Left renal cortex interstitium (tissue), 4 donors: ENCODE measurements around the gene ARGLU1. TPM values are rescaled to one million over a fixed set of nuclear protein-coding genes. Genes with fewer than 3 reads are reported as not detected.

Experiments
- DNase-seq, 4 donors: peaks; one replicate each; pipeline ENCODE4 v3.0.0-alpha.2; 2013; ENCODE audit warnings: low read depth in 4 of 4, low spot score in 2 of 4, missing footprints in 1 of 4
- polyA plus RNA-seq, 4 donors: library from polyadenylated mRNA; unstranded; fragments of 120-200 nt; gene quantifications; one replicate each; pipeline ENCODE4 v1.2.1, GENCODE V29; 2013; ENCODE audit not compliant: insufficient read length in 4 of 4

The ARGLU1 gene
- polyA plus RNA-seq, 4 donors: 265 to 465 (median 351) TPM

DNA sequence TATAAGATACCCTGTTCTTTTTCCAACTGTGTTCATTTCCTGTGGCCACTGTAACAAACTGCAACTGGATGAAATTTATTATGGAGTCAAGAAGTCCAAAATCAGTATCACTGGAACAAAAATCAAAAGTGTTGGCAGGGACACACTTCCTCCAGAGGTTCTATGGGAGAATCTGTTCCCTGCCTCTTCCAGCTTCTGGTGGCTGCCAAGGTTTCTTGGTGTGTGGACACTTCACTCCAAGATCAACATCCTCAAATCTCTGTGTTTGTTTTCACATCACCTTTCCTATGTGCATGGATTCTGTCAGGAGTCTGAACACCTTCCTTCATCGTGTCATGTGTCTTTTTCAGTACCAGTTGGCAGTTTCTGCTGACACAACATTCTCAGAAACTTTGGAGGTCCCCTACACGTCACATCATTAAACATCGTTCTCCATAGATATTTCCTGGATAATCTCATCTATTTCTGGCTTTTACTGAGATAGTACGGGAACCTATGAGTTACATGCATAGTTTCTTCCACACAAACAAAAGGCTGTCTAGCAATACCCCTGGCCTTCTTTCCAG is 17.3 kb downstream of the ARGLU1 start:
- DNase-seq: no peak

DNA sequence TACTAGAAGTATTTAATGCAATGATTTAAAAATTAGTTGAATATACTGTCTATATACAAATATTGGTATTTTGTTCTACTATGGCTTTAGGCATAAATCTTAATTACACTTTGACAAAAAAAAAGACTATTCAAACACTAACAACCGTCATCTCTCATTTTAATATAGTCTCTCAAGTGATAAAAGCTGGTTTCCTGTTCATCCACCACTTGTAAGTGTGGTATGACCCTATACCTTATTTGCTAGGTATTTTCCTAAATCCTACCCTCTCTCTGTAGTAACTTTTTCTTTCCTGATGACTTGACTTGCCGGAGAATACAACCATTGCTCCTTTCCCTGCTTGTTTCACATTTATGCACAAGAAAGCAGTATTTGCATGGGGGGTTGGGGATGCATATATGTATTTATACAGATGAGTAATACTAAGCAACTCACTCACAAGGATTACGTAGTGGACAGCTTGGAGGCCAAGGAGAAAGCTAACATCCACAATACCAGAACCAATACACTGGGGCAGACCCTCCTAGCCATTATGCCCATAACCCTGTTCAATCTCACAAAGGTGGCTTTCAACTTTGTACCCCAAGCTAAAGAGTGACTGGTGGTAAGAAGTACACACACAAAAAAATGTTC is 19.8 kb downstream of the ARGLU1 start:
- no peak for DNase-seq

DNA sequence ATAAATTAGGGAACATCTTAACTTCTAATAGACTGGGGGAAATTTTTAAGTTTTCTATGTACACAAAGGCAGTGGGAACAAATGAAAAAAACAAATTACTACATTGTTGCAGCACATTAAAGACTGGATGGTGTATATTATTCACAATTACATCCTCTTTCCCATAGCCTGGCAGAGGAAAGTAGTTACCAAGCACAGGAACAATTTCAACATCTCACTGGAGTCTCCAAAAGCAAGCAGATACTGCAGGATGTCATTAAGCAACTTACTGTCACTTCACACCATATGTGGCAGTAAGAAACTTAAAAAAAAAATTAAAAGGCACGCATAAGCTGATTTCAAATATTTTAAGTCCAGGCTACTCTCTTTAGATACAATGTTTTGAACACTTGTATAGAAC is 26.1 kb downstream of the ARGLU1 start:
- DNase-seq: no peak

DNA sequence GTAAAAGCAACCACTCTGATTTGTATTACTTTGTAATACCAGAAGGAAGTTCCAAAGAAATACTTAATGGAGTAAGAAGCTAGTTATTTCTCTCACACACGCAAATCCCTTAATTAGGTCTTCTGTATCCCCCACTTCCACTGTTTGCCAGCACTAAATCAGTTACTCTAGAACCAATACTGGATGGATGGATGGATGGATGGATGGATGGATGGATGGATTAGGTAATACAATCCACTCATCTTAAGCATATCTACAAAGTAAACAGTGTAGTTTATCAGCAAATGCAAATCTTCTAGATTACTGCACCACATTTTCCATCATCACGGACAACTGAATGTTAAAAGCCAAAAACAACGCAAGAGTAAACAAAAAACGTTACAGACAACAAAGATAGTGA is 27.3 kb downstream of the ARGLU1 start:
- no peak for DNase-seq

DNA sequence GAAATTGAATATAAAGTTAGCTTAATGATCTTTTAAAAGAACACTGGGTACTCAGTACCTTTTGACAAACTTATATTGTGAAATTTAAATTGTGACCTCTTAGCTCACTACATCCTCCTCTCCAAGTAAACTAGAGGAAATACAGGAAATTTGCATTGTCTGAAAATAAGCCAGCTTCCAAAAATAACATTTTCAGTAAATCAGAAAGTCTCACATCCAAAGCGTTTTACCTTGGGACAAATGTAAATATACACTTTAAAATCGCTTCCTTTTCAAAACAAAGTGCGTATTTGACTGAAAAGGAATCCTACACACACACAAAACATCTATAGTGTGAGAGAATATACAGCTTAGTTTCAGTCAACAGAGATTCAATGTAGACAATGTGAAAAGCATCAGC is 30.4 kb downstream of the ARGLU1 start:
- DNase-seq: no peak

DNA sequence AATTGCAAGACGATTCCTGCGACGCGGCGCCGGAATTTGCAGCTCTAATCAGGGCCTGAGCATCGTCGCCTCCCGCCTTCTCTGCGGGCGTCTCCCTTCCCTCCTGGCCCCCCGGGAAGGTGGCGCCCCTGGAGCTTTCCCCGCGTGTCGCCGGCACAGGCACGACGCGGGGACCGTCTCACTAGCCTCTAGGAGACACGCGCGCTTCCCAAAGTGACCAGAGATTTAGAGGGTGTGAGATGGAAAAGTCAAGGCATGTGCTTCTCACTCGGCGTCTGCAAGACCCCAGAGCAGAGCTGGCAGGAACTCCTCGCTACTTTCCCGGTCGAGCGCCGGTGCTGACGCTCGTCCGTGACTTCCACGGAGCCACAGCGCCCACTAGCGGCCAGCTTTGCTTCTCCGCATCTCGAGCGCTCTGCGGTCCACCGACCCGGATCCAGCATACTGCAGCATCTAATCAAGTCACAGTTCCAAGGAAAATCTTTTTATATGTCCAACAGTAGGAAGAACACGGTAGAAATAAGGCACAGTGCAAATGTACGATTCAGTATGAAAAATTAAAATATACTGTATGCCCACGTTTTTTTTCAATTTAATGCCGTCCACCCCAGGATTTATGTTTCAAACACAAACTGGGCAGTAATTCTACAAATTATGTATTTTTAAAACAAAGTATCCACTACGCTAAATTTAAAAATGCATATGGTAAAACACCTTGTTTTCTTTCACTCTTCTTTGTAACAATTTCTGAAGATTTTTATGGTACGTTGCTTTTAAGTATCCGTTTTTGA is 31.5 kb downstream of the ARGLU1 start:
- DNase-seq: peak in 3 of 4 donors; percentile 83 to 91 (median 89)

DNA sequence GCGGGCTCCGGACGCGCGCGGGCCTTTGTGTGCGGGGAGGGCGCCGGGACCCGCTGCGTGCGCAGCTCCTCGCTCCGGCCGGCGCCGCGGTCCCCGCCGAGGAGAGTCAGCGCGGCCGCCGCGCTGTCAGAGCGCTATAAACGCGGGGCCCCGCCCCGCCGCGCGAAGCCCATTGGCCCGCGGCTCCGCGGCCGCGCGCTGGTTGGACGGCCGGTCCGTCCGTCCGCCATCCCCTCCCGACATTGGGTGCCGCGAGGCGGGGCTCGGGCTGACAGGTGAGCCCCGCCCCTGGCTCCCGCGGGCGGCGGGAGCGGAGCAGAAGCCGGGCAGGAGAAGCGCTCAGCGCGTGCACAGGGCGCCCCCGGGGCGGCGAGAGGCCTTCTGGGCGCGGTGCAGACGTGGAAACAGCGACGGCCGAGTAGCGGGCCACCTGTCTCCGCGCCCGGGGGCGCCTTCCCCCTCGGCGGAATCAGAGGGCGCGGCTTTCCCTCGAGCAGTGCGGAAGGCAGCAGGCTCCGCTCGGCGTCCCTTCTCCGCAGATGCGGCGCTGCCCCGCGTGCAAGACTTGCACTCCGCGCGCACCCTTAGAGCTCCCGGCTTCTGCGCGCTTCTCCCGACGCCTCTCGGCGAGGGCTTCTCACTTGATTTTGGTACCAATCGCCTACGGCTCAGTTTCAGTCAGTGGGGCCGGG is 32.2 kb downstream of the ARGLU1 start, which contains the start of gene EFNB2:
EFNB2 (minus strand) TSS at position 111 of the 692 bp plus-strand sequence. CDS start 698 bp downstream, outside the sequence.
- peak in 3 of 4 donors; percentile 82 to 92 (median 82) for DNase-seq

DNA sequence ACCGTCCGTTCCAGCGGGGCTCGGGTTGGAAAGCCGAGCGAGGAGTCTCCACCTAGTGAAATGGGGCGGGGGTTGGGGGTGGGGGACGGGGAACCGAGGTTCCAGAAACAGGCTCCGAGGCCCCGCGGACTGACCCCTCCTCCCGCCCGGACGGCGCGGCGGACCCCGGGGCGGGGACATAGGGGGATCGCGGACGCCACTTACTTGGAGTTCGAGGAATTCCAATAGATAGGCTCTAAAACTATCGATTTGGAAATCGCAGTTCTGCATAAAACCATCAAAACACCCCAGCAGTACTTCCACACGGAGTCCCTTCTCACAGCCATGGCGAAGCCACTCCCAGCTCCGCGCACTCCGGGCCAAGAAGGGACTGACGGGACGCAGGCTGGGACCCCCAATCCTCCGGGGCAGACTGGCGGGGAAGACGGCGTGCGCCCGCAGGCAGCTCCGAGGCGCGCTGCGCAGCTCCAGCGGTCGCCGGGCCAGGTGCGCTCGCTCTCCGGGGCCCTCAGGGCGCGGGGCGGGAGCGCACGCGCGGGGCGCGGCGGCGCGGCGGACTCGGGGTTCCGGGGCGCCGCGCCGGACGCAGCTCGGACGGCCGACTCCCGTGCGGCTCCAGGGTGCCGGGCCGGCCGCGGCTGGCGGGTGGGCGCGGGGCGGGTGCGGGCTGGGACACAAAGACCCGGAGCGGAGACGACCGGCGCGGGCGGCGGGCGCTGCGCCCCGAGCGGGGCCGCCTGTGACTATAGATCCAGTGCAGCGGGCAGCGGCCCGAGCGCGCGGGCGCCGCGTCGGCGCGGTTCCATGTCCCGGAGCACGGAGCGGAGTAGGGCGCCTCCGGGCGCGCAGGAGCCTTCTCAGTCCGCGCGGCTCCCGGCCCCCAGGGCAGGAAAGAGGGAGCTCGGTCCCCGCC is 33.0 kb downstream of the ARGLU1 start:
- DNase-seq: no peak

DNA sequence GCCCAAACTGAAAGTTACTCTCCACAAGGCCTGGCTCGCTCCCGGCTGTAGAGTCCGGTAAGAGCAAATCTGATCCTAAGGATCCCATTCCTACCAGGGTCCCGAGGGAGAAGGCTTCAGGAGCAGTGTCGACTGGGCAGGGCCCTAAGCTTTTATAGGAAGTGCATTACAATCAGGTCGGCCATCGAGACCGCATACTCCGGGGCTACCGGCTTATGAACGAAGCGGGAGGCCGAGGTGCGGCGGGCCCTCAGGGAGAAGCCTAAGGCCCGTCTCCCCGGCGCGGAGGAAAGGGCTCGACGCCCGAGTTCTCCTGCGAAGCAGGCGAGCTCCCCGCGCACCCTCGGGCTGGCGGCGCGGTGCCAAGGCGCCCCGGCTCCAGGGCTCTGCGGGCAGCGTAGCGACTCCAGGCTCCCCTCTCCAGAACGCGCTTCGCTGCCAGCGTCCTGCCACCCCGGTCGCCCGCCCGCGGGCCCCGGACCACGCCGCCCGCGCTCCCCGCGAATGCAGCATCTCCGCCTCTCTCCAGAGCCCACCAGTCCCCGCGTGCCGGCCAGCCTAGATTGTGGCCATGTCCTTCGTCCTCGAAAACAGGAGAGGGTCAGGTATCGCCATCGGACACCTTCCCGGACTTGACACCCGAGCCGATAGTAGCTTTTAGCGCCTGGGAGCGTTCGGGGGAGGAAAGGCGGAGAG is 33.8 kb downstream of the ARGLU1 start:
- no peak for DNase-seq

DNA sequence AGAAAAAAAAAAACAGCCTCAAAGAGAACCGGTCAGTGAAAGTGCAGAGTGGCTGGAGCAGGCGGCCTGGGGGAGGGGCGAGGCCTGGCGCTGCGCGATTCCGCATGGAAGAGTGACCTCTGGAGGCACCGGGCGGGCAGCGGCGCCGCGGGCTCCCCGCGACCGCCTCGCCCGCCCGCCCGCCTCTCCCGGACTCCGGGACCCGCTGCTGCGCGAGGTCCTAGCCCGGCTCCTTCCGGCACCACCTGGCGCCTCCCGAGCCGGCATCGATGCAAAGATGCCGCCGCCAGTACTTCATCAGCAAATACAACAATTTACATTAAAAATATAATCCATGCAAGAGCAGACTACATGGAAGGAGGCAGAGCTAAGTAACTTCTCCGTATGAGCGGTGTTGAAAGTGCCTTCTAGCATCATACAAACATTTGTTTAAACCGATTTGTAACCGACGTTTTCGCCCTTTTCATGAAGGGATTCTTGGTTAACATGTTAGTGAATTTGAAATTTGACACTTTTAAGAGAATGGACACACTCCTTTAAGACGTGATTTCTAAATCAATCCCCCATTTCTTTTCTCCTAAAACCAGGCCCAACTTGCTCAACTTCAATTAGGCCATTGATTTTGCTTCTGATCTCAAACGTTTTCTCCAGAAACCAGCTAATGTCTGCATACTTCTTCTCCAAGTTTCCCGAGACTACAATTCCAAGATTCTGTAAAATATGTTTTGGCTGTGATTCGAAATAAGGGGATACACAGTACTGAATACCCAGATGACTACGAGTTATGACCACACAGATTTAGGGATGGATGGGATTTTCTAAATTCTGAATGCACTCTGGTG is 34.6 kb downstream of the ARGLU1 start:
- peak in 2 of 4 donors; percentile 62 to 78 for DNase-seq

DNA sequence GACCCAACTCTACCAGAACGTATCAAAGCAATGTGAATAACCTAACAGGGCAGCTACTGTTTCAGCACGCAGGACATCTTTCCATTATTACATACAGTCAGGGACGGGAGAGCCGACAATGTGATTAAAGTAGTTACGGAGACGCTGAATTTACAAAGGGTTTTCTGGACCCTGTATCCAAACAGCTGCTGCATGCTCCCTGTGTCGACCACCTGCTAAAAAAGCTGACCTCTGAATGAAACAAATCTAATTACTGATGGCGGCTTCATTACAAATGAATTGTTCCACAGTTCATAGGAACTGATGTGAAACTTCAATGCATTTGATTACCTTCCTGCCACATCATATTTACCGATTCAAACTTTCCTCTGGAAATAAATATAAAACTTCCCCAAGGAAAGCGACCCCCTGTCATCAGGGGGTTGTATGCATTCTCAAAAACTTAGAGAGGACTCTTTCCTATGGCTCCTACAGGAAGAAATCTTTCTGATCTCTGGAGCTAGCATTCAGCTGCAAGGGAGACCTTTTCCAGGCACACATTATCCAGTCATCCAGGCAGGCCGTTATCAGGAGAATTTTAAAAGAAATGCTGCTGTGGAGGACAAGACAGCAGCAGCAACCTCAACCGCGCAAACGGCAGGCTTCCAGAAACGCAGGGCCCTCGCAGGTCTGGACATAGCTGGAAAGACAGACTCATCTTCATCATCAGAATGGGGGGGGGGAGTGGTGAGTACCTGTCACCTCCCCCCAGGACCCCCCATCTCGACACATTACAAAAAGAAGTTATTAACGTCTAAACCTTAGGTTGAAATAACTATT is 35.6 kb downstream of the ARGLU1 start:
- DNase-seq: no peak

DNA sequence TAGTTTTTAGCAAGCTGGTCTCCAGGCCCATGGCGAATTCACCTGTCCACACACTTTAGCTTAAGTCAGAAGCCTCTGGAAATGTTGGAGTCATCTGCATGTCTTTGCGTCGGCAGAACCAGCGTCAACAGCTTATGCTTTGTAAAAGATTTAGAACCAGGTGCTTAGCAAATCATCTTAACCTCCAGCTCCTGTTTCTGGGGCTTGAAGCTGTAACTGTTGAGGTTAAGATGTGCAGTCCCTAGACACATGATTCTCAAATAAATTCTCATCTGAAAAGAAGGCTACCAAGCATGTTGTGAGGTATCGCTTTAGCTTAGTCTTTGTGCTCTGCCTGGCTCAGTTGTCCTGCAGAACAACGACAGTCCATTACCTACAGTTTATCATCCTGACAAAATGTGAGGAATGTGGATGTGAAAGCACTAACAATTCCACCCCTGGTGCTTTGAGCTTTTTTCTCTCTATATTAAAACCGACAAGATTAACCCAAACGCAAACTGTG is 36.9 kb downstream of the ARGLU1 start:
- DNase-seq: no peak

DNA sequence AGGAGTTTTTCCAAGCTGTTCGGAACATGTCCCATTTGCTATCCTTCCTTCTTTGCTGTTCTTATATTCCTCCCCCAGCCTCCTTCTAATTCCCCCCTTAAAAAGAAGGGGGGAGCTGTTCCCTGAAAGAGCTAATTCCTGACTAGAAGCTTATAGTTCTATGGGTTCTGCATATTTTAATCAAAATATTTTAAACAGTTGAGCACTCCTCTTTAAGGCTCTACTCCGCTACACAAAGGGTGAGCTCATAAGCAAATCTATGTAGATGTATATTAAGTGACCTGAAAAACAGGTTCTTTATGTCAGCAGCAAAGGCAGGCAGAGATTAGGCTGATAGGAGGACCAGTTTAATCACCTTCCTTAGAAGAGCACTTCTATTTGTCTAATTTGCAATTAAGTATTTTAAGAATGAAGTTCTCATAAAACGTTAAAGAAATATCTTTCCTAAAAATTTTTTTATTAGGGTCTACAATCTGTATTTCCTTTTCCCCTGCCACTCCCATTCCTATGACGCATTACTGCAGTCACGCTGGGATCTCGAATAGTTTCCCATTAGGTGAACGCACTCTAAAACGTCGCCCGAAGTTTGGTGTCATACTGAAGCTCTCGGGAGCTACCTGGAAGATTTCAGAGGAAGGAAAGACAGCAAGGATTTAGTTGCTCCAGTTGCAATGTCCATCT is 37.6 kb downstream of the ARGLU1 start:
- no peak for DNase-seq

DNA sequence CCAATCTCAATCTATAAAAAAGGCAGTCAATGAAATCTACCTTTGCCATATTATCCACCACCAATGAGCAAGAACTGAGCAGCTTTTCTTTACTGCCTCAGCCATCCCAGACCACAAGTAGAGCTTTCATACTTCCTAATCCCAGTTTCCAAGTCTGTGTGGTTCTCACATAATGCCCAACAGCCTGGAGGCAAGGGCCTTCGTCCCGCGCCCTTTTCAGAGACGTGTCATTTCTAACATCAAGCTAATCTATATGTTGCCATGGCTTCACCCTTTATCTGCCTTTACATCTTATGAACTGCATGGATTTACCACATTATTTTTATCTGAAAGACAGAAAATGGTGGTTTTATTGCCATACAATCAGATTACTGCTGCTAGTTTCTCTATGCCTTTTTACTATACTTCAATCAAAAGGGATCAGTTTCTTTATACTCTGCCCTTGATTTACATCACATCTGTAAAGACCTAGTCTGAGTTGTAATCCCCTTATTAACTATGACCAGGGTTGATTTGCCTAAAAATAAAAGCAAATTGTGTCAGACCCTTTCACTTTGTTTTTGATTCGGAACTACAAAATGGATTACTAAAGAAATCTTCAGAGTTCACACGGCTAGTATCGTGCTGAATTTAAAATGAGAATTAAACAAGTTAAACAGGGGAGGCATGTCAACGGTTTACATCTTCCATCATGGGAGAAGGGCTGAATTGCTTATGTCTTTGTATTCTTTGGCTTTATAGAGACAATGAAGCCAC is 38.3 kb downstream of the ARGLU1 start:
- no peak for DNase-seq

DNA sequence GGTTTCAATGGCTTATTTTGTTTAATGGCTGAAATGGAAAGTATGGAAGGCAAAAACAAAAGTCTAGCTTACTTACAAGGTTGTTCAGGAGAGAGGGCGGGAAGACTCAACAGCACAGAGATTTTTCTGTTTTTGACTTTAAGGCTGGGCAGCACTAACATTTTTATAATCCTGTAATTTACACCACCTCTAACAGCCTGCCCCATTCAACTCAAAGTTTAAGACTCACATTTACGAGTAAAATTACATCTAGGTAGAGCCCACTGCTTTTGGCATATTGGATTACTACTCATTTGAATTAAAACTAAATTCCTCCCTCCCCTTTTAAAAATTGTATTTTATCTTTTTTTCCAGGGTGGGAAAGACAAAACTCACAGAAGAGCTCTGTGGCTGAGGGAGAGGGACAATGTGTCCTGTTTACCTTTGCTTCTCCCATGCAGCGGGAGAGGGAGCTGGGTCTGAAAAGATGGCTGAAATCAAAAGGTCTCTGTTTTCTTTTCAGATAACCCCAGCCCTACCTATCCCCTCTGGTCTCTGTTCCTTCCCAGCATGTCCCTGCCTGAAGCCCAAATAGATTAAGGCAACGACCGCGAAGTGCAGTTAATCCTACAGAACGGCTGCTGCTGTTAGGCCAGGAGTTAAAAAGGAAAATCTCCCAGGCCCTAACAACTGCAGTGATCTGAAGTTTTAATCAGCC is 39.1 kb downstream of the ARGLU1 start:
- DNase-seq: no peak

DNA sequence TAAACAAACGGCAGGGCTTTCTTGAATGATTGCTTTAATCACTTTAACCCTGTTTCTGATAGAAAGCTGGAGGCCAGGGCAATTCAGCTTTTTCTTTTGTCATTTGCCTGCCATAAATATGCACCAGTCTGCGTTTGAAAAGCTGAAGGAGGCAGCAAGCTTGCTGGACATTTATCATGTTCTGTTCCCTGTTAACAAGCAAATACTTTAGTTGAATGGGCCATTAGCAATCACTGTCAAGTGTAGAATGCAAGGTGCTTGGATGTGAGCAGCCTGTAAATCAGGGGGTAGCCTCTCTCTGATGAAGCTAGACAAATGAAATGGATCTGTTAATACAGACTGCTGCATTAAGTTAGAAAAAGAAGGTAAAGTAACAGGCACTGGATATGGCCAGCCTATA is 40.1 kb downstream of the ARGLU1 start:
- DNase-seq: no peak
